ENCODE measurements around the gene ZFP91.

DNA sequence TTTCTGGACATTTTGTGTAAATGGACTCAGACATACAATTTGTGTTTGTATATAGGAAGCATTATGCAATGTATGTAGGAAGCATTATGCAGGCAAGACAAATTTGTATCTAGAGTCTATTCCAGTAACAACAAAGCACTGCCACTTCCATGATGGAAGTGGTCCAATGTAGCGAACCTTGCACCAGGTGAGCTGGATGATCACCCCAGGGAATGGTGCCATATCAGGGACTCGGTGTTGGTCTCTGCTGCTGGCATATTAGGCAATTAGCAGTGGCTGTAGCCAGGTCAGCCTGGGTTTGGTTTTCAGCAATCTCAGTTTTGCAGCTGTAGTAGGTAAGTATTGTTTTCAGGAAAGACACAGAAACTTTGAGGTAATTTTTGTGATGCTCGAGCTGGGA, 12.8 kb downstream of the ZFP91 start:
- TF ChIP-seq, protein P1, sequence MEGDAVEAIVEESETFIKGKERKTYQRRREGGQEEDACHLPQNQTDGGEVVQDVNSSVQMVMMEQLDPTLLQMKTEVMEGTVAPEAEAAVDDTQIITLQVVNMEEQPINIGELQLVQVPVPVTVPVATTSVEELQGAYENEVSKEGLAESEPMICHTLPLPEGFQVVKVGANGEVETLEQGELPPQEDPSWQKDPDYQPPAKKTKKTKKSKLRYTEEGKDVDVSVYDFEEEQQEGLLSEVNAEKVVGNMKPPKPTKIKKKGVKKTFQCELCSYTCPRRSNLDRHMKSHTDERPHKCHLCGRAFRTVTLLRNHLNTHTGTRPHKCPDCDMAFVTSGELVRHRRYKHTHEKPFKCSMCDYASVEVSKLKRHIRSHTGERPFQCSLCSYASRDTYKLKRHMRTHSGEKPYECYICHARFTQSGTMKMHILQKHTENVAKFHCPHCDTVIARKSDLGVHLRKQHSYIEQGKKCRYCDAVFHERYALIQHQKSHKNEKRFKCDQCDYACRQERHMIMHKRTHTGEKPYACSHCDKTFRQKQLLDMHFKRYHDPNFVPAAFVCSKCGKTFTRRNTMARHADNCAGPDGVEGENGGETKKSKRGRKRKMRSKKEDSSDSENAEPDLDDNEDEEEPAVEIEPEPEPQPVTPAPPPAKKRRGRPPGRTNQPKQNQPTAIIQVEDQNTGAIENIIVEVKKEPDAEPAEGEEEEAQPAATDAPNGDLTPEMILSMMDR (IDR thresholded peaks at IDR 0.05; ENCODE audit: insufficient read depth, low read length) = no peak
- TF ChIP-seq POLR2AphosphoS5 (IDR thresholded peaks at IDR 0.05; ENCODE audit: low read depth) = no peak
- TF ChIP-seq GABPA (IDR thresholded peaks at IDR 0.05; ENCODE audit: low read depth) = no peak
- TF ChIP-seq, protein P2, sequence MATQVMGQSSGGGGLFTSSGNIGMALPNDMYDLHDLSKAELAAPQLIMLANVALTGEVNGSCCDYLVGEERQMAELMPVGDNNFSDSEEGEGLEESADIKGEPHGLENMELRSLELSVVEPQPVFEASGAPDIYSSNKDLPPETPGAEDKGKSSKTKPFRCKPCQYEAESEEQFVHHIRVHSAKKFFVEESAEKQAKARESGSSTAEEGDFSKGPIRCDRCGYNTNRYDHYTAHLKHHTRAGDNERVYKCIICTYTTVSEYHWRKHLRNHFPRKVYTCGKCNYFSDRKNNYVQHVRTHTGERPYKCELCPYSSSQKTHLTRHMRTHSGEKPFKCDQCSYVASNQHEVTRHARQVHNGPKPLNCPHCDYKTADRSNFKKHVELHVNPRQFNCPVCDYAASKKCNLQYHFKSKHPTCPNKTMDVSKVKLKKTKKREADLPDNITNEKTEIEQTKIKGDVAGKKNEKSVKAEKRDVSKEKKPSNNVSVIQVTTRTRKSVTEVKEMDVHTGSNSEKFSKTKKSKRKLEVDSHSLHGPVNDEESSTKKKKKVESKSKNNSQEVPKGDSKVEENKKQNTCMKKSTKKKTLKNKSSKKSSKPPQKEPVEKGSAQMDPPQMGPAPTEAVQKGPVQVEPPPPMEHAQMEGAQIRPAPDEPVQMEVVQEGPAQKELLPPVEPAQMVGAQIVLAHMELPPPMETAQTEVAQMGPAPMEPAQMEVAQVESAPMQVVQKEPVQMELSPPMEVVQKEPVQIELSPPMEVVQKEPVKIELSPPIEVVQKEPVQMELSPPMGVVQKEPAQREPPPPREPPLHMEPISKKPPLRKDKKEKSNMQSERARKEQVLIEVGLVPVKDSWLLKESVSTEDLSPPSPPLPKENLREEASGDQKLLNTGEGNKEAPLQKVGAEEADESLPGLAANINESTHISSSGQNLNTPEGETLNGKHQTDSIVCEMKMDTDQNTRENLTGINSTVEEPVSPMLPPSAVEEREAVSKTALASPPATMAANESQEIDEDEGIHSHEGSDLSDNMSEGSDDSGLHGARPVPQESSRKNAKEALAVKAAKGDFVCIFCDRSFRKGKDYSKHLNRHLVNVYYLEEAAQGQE (IDR thresholded peaks at IDR 0.05; ENCODE audit: insufficient replicate concordance, low read depth) = no peak
- TF ChIP-seq SPI1 (IDR thresholded peaks at IDR 0.05; ENCODE audit: borderline replicate concordance, low read depth) = no peak

Data from HL-60 (cell line).